ENCODE data around the gene LAMC1.
"Not testable (repeated sequence)": the region's sequence is repeated elsewhere in the genome, so short reads cannot be mapped to it uniquely, and the experiment has no call there.

Gene LAMC1

DNA sequence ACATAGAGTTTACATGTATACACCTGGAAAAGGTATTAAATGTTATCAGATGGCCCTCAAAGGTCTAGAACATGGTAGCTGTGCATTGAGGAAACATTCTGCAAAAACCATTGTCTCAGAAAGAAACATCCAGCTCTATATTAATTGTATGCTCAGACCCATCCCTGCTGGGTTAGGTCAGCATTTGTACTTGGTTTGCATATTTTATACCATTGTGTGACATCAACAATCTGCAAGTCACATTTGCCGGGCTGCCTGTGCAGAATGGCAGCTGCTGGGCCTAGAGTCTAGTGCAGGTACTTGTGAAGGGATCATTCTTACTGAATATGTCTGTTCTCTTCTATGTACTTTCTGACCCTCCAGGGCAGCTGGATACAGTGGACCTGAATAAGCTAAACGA is 119.0 kb downstream of the LAMC1 start:
- H3K4me3 ChIP-seq (ENCODE audit: low read length in 2 of 2) = no peak overlapping the region
- no peak overlapping the region for H3K27ac ChIP-seq (ENCODE audit: low read depth in 2 of 2, low read length in 2 of 2)
- no peaks in the 10 kb centered on the region for H3K27me3 ChIP-seq (ENCODE audit: control insufficient read depth in 2 of 2, insufficient read depth in 2 of 2, low read length in 2 of 2)
- H3K9ac ChIP-seq (ENCODE audit: low read depth in 1 of 2, low read length in 2 of 2) = no peak overlapping the region
- H3K36me3 ChIP-seq (ENCODE audit: control insufficient read depth in 2 of 2, insufficient read depth in 2 of 2, low read length in 2 of 2) = peaks cover 4 to 6% of the 10 kb centered on the region in 2 donors
- H3K4me1 ChIP-seq (ENCODE audit: control insufficient read depth in 2 of 2, insufficient read depth in 2 of 2, low read length in 2 of 2) = peaks cover 4 to 8% of the 10 kb centered on the region in 2 donors
- no peaks in the 10 kb centered on the region for H3K9me3 ChIP-seq (ENCODE audit: control insufficient read depth in 2 of 2, low read length in 2 of 2)

DNA sequence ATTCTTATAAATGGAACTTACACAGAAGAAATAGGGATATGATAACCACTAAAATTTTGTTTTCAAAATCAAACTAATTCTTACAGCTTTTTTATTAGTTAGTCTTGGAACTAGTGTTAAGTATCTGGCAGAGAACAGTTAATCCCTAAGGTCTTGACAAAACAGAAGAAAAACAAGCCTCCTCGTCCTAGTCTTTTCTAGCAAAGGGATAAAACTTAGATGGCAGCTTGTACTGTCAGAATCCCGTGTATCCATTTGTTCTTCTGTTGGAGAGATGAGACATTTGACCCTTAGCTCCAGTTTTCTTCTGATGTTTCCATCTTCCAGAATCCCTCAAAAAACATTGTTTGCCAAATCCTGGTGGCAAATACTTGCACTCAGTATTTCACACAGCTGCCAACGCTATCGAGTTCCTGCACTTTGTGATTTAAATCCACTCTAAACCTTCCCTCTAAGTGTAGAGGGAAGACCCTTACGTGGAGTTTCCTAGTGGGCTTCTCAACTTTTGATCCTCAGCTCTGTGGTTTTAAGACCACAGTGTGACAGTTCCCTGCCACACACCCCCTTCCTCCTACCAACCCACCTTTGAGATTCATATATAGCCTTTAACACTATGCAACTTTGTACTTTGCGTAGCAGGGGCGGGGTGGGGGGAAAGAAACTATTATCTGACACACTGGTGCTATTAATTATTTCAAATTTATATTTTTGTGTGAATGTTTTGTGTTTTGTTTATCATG is 120.5 kb downstream of the LAMC1 start:
- no peaks in the 10 kb centered on the region for H3K27me3 ChIP-seq (ENCODE audit: control insufficient read depth in 2 of 2, insufficient read depth in 2 of 2, low read length in 2 of 2)
- no peak overlapping the region for H3K9ac ChIP-seq (ENCODE audit: low read depth in 1 of 2, low read length in 2 of 2)
- no peaks in the 10 kb centered on the region for H3K9me3 ChIP-seq (ENCODE audit: control insufficient read depth in 2 of 2, low read length in 2 of 2)
- H3K4me1 ChIP-seq (ENCODE audit: control insufficient read depth in 2 of 2, insufficient read depth in 2 of 2, low read length in 2 of 2) = peaks cover 4 to 8% of the 10 kb centered on the region in 2 donors
- no peak overlapping the region for H3K4me3 ChIP-seq (ENCODE audit: low read length in 2 of 2)
- H3K36me3 ChIP-seq (ENCODE audit: control insufficient read depth in 2 of 2, insufficient read depth in 2 of 2, low read length in 2 of 2) = peaks cover 3 to 4% of the 10 kb centered on the region in 2 donors
- H3K27ac ChIP-seq (ENCODE audit: low read depth in 2 of 2, low read length in 2 of 2) = peak overlapping the region; percentile 6 to 34

DNA sequence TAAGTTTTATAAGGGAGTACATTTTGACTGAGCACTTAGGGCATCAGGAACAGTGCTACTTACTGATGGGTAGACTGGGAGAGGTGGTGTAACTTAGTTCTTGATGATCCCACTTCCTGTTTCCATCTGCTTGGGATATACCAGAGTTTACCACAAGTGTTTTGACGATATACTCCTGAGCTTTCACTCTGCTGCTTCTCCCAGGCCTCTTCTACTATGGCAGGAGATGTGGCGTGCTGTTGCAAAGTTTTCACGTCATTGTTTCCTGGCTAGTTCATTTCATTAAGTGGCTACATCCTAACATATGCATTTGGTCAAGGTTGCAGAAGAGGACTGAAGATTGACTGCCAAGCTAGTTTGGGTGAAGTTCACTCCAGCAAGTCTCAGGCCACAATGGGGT is 121.5 kb downstream of the LAMC1 start:
- Histone ChIP-seq H3K4me3 (ENCODE audit: low read length in 2 of 2) (no peak overlapping the region), H3K4me1 (ENCODE audit: control insufficient read depth in 2 of 2, insufficient read depth in 2 of 2, low read length in 2 of 2) (peaks cover 0 to under 1% of the 10 kb centered on the region in 2 donors), H3K27me3 (ENCODE audit: control insufficient read depth in 2 of 2, insufficient read depth in 2 of 2, low read length in 2 of 2) (no peaks in the 10 kb centered on the region), H3K27ac (ENCODE audit: low read depth in 2 of 2, low read length in 2 of 2) (no peak overlapping the region), H3K36me3 (ENCODE audit: control insufficient read depth in 2 of 2, insufficient read depth in 2 of 2, low read length in 2 of 2) (peaks cover 3 to 4% of the 10 kb centered on the region in 2 donors), H3K9ac (ENCODE audit: low read depth in 1 of 2, low read length in 2 of 2) (no peak overlapping the region), H3K9me3 (ENCODE audit: control insufficient read depth in 2 of 2, low read length in 2 of 2) (no peaks in the 10 kb centered on the region)

DNA sequence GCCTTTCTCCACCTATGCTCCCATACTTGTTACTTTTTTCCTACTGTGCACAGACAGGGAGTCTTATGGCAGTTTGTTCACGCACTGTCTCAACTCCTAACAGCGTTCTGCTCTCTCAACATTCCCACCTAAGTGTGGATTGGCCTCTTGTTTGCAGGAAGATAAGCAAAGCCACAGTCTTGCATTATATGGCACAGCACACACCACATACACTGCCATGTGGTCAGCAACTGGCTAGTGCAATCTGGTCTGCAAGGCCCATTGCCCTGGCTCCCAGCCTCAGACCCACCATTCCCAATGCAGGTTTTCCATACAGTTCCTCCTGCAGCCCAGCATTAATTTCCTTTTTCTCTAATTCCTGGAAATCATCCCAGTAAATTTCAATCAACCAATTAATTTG is 124.5 kb downstream of the LAMC1 start:
- H3K4me1 ChIP-seq (ENCODE audit: control insufficient read depth in 2 of 2, insufficient read depth in 2 of 2, low read length in 2 of 2) = no peaks in the 10 kb centered on the region
- H3K4me3 ChIP-seq (ENCODE audit: low read length in 2 of 2) = no peak overlapping the region

DNA sequence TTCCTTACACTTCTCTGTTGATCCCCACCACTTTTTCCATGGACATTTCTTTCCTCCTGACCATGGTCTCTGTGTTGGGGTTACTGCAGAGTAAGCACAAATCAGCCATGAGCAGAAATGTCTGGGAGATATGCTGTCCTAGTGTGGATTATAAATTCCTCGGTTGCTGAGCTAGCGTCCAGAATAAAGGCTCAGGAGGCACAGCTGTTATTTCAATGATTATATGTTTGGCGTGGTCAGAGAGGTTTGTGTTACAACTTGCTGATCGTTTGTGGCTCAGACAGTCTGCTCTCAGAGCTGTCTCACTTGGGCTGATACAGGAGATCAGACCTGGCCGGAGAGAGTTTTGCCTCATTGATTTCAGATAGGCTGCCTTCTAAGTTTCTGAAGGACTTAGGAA is 125.4 kb downstream of the LAMC1 start:
- Histone ChIP-seq H3K4me3 (ENCODE audit: low read length in 2 of 2) (no peak overlapping the region), H3K27me3 (ENCODE audit: control insufficient read depth in 2 of 2, insufficient read depth in 2 of 2, low read length in 2 of 2) (no peaks in the 10 kb centered on the region), H3K4me1 (ENCODE audit: control insufficient read depth in 2 of 2, insufficient read depth in 2 of 2, low read length in 2 of 2) (no peaks in the 10 kb centered on the region), H3K27ac (ENCODE audit: low read depth in 2 of 2, low read length in 2 of 2) (peak overlapping the region in 1 of 2 donors; percentile 54), H3K9me3 (ENCODE audit: control insufficient read depth in 2 of 2, low read length in 2 of 2) (no peaks in the 10 kb centered on the region), H3K36me3 (ENCODE audit: control insufficient read depth in 2 of 2, insufficient read depth in 2 of 2, low read length in 2 of 2) (no peaks in the 10 kb centered on the region), H3K9ac (ENCODE audit: low read depth in 1 of 2, low read length in 2 of 2) (no peak overlapping the region)

More for the DNA sequence above, 124.5 kb downstream of the LAMC1 start:
- H3K9ac ChIP-seq (ENCODE audit: low read depth in 1 of 2, low read length in 2 of 2) = no peak overlapping the region
- H3K36me3 ChIP-seq (ENCODE audit: control insufficient read depth in 2 of 2, insufficient read depth in 2 of 2, low read length in 2 of 2) = peaks cover 3% of the 10 kb centered on the region in 2 donors
- H3K9me3 ChIP-seq (ENCODE audit: control insufficient read depth in 2 of 2, low read length in 2 of 2) = no peaks in the 10 kb centered on the region
- no peak overlapping the region for H3K27ac ChIP-seq (ENCODE audit: low read depth in 2 of 2, low read length in 2 of 2)
- H3K27me3 ChIP-seq (ENCODE audit: control insufficient read depth in 2 of 2, insufficient read depth in 2 of 2, low read length in 2 of 2) = no peaks in the 10 kb centered on the region

DNA sequence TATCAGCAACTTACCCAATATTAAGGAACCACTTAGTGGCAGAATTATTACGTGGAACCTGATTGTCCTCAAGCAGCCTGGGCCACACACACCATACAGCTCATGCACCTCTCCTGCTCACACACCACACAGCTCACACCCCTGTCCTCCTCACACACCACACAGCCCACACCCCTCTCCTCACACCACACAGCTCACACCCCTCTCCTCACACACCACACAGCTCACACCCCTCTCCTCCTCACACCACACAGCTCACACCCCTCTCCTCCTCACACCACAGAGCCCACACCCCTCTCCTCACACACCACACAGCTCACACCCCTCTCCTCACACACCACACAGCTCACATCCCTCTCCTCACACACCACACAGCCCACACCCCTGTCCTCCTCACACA is 126.1 kb downstream of the LAMC1 start:
- Histone ChIP-seq H3K36me3 (ENCODE audit: control insufficient read depth in 2 of 2, insufficient read depth in 2 of 2, low read length in 2 of 2) (no peaks in the 10 kb centered on the region), H3K4me1 (ENCODE audit: control insufficient read depth in 2 of 2, insufficient read depth in 2 of 2, low read length in 2 of 2) (no peaks in the 10 kb centered on the region), H3K27me3 (ENCODE audit: control insufficient read depth in 2 of 2, insufficient read depth in 2 of 2, low read length in 2 of 2) (no peaks in the 10 kb centered on the region), H3K9me3 (ENCODE audit: control insufficient read depth in 2 of 2, low read length in 2 of 2) (no peaks in the 10 kb centered on the region), H3K4me3 (ENCODE audit: low read length in 2 of 2) (no peak overlapping the region), H3K9ac (ENCODE audit: low read depth in 1 of 2, low read length in 2 of 2) (no peak overlapping the region), H3K27ac (ENCODE audit: low read depth in 2 of 2, low read length in 2 of 2) (peak overlapping the region in 1 of 2 donors; percentile 54)

DNA sequence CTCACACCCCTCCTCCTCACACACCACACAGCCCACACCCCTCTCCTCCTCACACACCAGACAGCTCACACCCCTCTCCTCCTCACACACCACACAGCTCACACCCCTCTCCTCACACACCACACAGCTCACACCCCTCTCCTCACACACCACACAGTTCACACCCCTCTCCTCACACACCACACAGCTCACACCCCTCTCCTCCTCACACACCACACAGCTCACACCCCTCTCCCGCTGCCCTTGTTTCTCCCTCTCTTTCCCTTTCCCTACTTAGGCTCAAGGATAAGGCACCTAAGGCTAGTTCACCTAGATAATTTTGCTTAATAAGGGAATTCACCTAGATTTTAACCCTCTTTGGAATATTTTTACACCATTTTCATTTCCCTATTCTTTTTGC is 126.8 kb downstream of the LAMC1 start:
- H3K27ac ChIP-seq (ENCODE audit: low read depth in 2 of 2, low read length in 2 of 2); H3K36me3 ChIP-seq (ENCODE audit: control insufficient read depth in 2 of 2, insufficient read depth in 2 of 2, low read length in 2 of 2): not testable (repeated sequence)

DNA sequence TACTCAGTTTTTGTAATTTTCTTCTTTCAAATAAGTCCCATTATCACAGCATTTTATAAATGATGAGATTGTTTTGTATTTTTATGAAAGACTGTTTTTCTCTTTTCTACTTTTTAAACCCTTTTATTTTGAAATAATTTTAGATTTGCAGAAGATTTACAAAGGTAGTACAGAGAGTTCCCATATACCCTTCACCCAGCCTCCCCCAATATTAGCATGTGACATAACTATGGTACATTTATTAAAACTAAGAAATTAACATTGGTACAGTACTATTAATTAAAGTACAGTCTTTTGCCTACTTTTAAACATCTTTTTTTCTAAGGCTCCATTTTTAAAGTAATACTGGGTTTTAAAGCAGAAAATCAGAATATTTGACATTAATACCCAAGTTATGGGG is 127.2 kb downstream of the LAMC1 start:
- H3K36me3 ChIP-seq (ENCODE audit: control insufficient read depth in 2 of 2, insufficient read depth in 2 of 2, low read length in 2 of 2) = no peaks in the 10 kb centered on the region
- no peaks in the 10 kb centered on the region for H3K27me3 ChIP-seq (ENCODE audit: control insufficient read depth in 2 of 2, insufficient read depth in 2 of 2, low read length in 2 of 2)
- H3K9ac ChIP-seq (ENCODE audit: low read depth in 1 of 2, low read length in 2 of 2) = no peak overlapping the region

More for the DNA sequence above, 126.8 kb downstream of the LAMC1 start:
- not testable (repeated sequence) for H3K9me3 ChIP-seq (ENCODE audit: control insufficient read depth in 2 of 2, low read length in 2 of 2); H3K27me3 ChIP-seq (ENCODE audit: control insufficient read depth in 2 of 2, insufficient read depth in 2 of 2, low read length in 2 of 2); H3K9ac ChIP-seq (ENCODE audit: low read depth in 1 of 2, low read length in 2 of 2); H3K4me1 ChIP-seq (ENCODE audit: control insufficient read depth in 2 of 2, insufficient read depth in 2 of 2, low read length in 2 of 2); H3K4me3 ChIP-seq (ENCODE audit: low read length in 2 of 2)

DNA sequence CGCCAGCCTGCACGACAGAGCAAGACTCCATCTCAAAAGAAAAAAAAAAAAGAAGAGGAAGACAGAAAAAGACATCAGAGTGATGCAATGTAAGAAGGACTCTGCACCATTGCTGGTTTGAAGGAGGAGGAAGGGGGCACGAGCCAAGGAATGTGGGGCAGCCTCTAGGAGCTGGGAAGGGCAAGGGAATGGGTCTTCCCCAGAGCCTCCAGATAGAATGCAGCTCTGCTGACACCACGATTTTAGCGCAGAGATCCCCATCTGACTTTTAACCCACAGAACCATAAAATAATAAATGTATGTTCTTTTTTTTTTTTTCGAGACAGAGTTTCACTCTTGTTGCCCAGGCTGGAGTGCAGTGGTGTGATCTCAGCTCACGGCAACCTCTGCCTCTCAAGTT is 129.0 kb downstream of the LAMC1 start:
- Histone ChIP-seq H3K9me3 (ENCODE audit: control insufficient read depth in 2 of 2, low read length in 2 of 2) (no peaks in the 10 kb centered on the region), H3K4me1 (ENCODE audit: control insufficient read depth in 2 of 2, insufficient read depth in 2 of 2, low read length in 2 of 2) (no peaks in the 10 kb centered on the region), H3K36me3 (ENCODE audit: control insufficient read depth in 2 of 2, insufficient read depth in 2 of 2, low read length in 2 of 2) (no peaks in the 10 kb centered on the region), H3K4me3 (ENCODE audit: low read length in 2 of 2) (no peak overlapping the region), H3K9ac (ENCODE audit: low read depth in 1 of 2, low read length in 2 of 2) (no peak overlapping the region), H3K27ac (ENCODE audit: low read depth in 2 of 2, low read length in 2 of 2) (no peak overlapping the region), H3K27me3 (ENCODE audit: control insufficient read depth in 2 of 2, insufficient read depth in 2 of 2, low read length in 2 of 2) (no peaks in the 10 kb centered on the region)

More for the DNA sequence above, 127.2 kb downstream of the LAMC1 start:
- no peaks in the 10 kb centered on the region for H3K9me3 ChIP-seq (ENCODE audit: control insufficient read depth in 2 of 2, low read length in 2 of 2)
- no peak overlapping the region for H3K4me3 ChIP-seq (ENCODE audit: low read length in 2 of 2)
- no peak overlapping the region for H3K27ac ChIP-seq (ENCODE audit: low read depth in 2 of 2, low read length in 2 of 2)
- H3K4me1 ChIP-seq (ENCODE audit: control insufficient read depth in 2 of 2, insufficient read depth in 2 of 2, low read length in 2 of 2) = no peaks in the 10 kb centered on the region

DNA sequence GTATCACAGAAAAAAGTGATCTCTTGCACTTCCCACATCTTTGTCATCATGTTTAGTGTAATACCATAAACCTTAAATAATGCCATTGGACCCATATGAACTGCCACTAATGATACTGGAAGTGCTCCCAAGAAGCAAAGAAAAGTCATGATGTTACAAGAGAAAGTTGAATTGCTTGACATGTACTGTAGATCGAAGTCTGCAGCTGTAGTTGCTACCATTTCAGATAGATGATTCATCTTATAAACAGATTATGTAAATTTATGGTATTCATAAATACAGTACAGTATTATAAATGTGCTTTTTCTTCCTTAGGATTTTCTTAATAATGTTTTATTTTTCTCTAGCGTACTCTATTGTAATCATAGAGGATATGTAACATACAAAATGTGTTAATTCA is 132.7 kb downstream of the LAMC1 start:
- H3K9ac ChIP-seq (ENCODE audit: low read depth in 1 of 2, low read length in 2 of 2) = no peak overlapping the region
- H3K27me3 ChIP-seq (ENCODE audit: control insufficient read depth in 2 of 2, insufficient read depth in 2 of 2, low read length in 2 of 2) = no peaks in the 10 kb centered on the region
- H3K4me3 ChIP-seq (ENCODE audit: low read length in 2 of 2) = no peak overlapping the region
- no peaks in the 10 kb centered on the region for H3K9me3 ChIP-seq (ENCODE audit: control insufficient read depth in 2 of 2, low read length in 2 of 2)
- H3K4me1 ChIP-seq (ENCODE audit: control insufficient read depth in 2 of 2, insufficient read depth in 2 of 2, low read length in 2 of 2) = no peaks in the 10 kb centered on the region
- no peak overlapping the region for H3K27ac ChIP-seq (ENCODE audit: low read depth in 2 of 2, low read length in 2 of 2)
- no peaks in the 10 kb centered on the region for H3K36me3 ChIP-seq (ENCODE audit: control insufficient read depth in 2 of 2, insufficient read depth in 2 of 2, low read length in 2 of 2)
